Measurements from ENCODE around the gene ANO7.

The ANO7 gene

GRCh38 chr2:241257419-241258032, 69.0 kb downstream of the ANO7 start:
- TF ChIP-seq CTCF (IDR thresholded peaks at IDR 0.05) = no peak
- no peak for DNase-seq
- Mint-ChIP-seq H3K9me3 (no peaks in the 10 kb centered on the region), H3K27me3 (ENCODE audit: low read depth, poor library complexity) (no peaks in the 10 kb centered on the region), H3K36me3 (ENCODE audit: low read depth) (peaks cover 83% of the 10 kb centered on the region), H3K4me1 (no peaks in the 10 kb centered on the region), H3K27ac (no peak overlapping the region), H3K4me3 (no peak overlapping the region)

- Mint-ChIP-seq H3K36me3 (ENCODE audit: low read depth) (peaks cover 83% of the 10 kb centered on the region), H3K9me3 (no peaks in the 10 kb centered on the region), H3K27me3 (ENCODE audit: low read depth, poor library complexity) (peaks cover 2% of the 10 kb centered on the region), H3K4me1 (peaks cover 5% of the 10 kb centered on the region), H3K4me3 (no peak overlapping the region), H3K27ac (no peak overlapping the region)
- no peak for TF ChIP-seq CTCF (IDR thresholded peaks at IDR 0.05)
- no peak for DNase-seq
Observed at GRCh38 chr2:241258505-241259280, 70.2 kb downstream of the ANO7 start.

- Mint-ChIP-seq H3K27ac (no peak overlapping the region), H3K36me3 (ENCODE audit: low read depth) (peaks cover 84% of the 10 kb centered on the region), H3K4me3 (no peak overlapping the region), H3K9me3 (no peaks in the 10 kb centered on the region), H3K4me1 (peaks cover 5% of the 10 kb centered on the region), H3K27me3 (ENCODE audit: low read depth, poor library complexity) (peaks cover 2% of the 10 kb centered on the region)
- TF ChIP-seq CTCF (IDR thresholded peaks at IDR 0.05) = no peak
- DNase-seq = no peak
Observed at GRCh38 chr2:241260911-241261310, 72.4 kb downstream of the ANO7 start.

GRCh38 chr2:241261628-241262027, 73.2 kb downstream of the ANO7 start:
- Mint-ChIP-seq H3K27ac (peak overlapping the region; percentile 68), H3K36me3 (ENCODE audit: low read depth) (peaks cover 84% of the 10 kb centered on the region), H3K27me3 (ENCODE audit: low read depth, poor library complexity) (peaks cover 2% of the 10 kb centered on the region), H3K9me3 (no peaks in the 10 kb centered on the region), H3K4me3 (no peak overlapping the region), H3K4me1 (peaks cover 12% of the 10 kb centered on the region)
- no peak for TF ChIP-seq CTCF (IDR thresholded peaks at IDR 0.05)
- DNase-seq = no peak

- no peaks in the 10 kb centered on the region for H3K9me3 Mint-ChIP-seq
- H3K36me3 Mint-ChIP-seq (ENCODE audit: low read depth) = peaks cover 87% of the 10 kb centered on the region
- DNase-seq = no peak
- no peak overlapping the region for H3K4me3 Mint-ChIP-seq
- peak overlapping the region; percentile 72 for H3K27ac Mint-ChIP-seq
- H3K4me1 Mint-ChIP-seq = peaks cover 26% of the 10 kb centered on the region
- peaks cover 2% of the 10 kb centered on the region for H3K27me3 Mint-ChIP-seq (ENCODE audit: low read depth, poor library complexity)
- no peak for TF ChIP-seq CTCF (IDR thresholded peaks at IDR 0.05)
Observed at GRCh38 chr2:241263061-241263460, 74.6 kb downstream of the ANO7 start.

GRCh38 chr2:241265506-241265905, 77.0 kb downstream of the ANO7 start:
- DNase-seq = no peak
- no peak overlapping the region for H3K27ac Mint-ChIP-seq
- no peaks in the 10 kb centered on the region for H3K9me3 Mint-ChIP-seq
- H3K4me3 Mint-ChIP-seq = no peak overlapping the region
- H3K36me3 Mint-ChIP-seq (ENCODE audit: low read depth) = peaks cover 79% of the 10 kb centered on the region
- peaks cover 2% of the 10 kb centered on the region for H3K27me3 Mint-ChIP-seq (ENCODE audit: low read depth, poor library complexity)
- peaks cover 48% of the 10 kb centered on the region for H3K4me1 Mint-ChIP-seq
- no peak for TF ChIP-seq CTCF (IDR thresholded peaks at IDR 0.05)

Measured in nephron progenitor cell (in vitro differentiated cells).